Stimulated activated CD8-positive, alpha-beta memory T cell treated with anti-CD3 and anti-CD28 coated beads, Interleukin-12 subunit alpha, Interleukin-12 subunit beta, amount 100 ng/mL, for 1 hour (primary cell): Measurements from ENCODE around the gene SLC39A9.

Source experiments
- DNase-seq: peaks from one replicate; pipeline ENCODE4 v3.0.0-alpha.2; 2020; ENCODE audit warnings: low read depth

Gene SLC39A9

GRCh38 chr14:69500736-69501135, 102.2 kb downstream of the SLC39A9 start:
- no peak for DNase-seq

- no peak for DNase-seq
Measured at GRCh38 chr14:69501423-69501838, 102.9 kb downstream of the SLC39A9 start.

- DNase-seq: no peak
Measured at GRCh38 chr14:69504775-69505174, 106.3 kb downstream of the SLC39A9 start.

- no peak for DNase-seq
Measured at GRCh38 chr14:69505338-69506240, 107.1 kb downstream of the SLC39A9 start.

GRCh38 chr14:69506241-69506595, 107.7 kb downstream of the SLC39A9 start:
- no peak for DNase-seq
